Measurements from ENCODE around the gene SRD5A1.

DNA sequence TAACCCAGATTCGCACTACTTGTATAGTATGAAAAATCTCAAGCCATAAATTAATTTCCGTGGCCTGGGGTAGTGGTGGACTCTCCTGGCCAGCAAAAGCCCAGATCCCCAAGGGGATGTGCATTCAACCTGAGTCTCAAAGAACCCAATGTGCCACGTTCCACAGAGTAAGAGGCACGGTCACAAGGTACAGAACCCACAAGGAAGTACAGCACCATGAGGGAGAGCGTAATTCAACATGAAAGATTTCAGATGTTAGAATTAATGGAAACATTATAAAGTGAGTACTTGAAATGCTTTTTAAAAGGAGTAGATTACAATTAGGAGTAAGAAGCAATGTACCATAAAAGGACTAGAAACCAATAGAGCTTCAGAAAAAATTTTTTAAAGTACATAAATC lies 23.4 kb downstream of the SRD5A1 start:
- TF ChIP-seq, protein P1, sequence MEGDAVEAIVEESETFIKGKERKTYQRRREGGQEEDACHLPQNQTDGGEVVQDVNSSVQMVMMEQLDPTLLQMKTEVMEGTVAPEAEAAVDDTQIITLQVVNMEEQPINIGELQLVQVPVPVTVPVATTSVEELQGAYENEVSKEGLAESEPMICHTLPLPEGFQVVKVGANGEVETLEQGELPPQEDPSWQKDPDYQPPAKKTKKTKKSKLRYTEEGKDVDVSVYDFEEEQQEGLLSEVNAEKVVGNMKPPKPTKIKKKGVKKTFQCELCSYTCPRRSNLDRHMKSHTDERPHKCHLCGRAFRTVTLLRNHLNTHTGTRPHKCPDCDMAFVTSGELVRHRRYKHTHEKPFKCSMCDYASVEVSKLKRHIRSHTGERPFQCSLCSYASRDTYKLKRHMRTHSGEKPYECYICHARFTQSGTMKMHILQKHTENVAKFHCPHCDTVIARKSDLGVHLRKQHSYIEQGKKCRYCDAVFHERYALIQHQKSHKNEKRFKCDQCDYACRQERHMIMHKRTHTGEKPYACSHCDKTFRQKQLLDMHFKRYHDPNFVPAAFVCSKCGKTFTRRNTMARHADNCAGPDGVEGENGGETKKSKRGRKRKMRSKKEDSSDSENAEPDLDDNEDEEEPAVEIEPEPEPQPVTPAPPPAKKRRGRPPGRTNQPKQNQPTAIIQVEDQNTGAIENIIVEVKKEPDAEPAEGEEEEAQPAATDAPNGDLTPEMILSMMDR (IDR thresholded peaks at IDR 0.05), result no peak
- no peak for TF ChIP-seq POLR2AphosphoS5 (IDR thresholded peaks at IDR 0.05; ENCODE audit: low read depth, low read length)

Data from Panc1 (cell line).